T47D (cell line): ENCODE measurements around the gene CRACR2B.

Source experiments
- DNase-seq, 2 experiments: peaks; one replicate each; pipeline versions ENCODE4 v3.0.0 to v3.0.0-alpha.2; 2011 to 2012; ENCODE audit warnings: low read depth in 1 of 2, low spot score in 1 of 2
- JUND ChIP-seq: IDR thresholded peaks from 2 replicates; pipeline ENCODE4 v1.6.1; 2012; ENCODE audit warnings: low read depth
- in situ Hi-C: cut with HindIII; loops from 2 replicates; pipeline ENCODE4 v1.10.0; 2016; ENCODE audit warnings: low sequenced_read_pairs, low pct_unique_long_range_greater_than_20kb

Gene CRACR2B

GRCh38 chr11:809287-810039, 18.3 kb upstream of the CRACR2B start, which contains the start of gene RPLP2:
TSS of gene RPLP2 (plus strand) at chr11:809967. CDS start at chr11:810235, 268 bp downstream.
- in situ Hi-C loops, result no loop called here
- TF ChIP-seq JUND, result no peak
- DNase-seq, result peak; percentile 85 to 96

GRCh38 chr11:810040-810567, 17.6 kb upstream of the CRACR2B start:
- no peak for TF ChIP-seq JUND
- DNase-seq, result no peak
- in situ Hi-C loops, result no loop called here

GRCh38 chr11:811446-812245, 16.1 kb upstream of the CRACR2B start:
- DNase-seq, result peak in 1 of 2 experiments; percentile 49
- no peak for TF ChIP-seq JUND
- in situ Hi-C loops, result no loop called here

- no peak for TF ChIP-seq JUND
- in situ Hi-C loops, result no loop called here
- no peak for DNase-seq
These were observed 15.3 kb upstream of the CRACR2B start for GRCh38 chr11:812390-812789.

GRCh38 chr11:813072-813455, 14.7 kb upstream of the CRACR2B start:
- in situ Hi-C loops, result no loop called here
- TF ChIP-seq JUND, result no peak
- DNase-seq, result no peak

GRCh38 chr11:813456-814096, 14.1 kb upstream of the CRACR2B start:
- in situ Hi-C loops, result no loop called here
- no peak for DNase-seq
- TF ChIP-seq JUND, result no peak

- no peak for TF ChIP-seq JUND
- in situ Hi-C loops, result no loop called here
These were observed 11.9 kb upstream of the CRACR2B start for GRCh38 chr11:815675-816432.

GRCh38 chr11:816433-816779, 11.3 kb upstream of the CRACR2B start:
- in situ Hi-C loops, result no loop called here
- DNase-seq, result no peak

More at GRCh38 chr11:815675-816432, 11.9 kb upstream of the CRACR2B start:
- DNase-seq, result no peak

GRCh38 chr11:818396-819128, 9.2 kb upstream of the CRACR2B start, which contains the start of gene PNPLA2:
TSS of gene PNPLA2 (plus strand) at chr11:818914. CDS start at chr11:819719, 805 bp downstream.
- peak in 1 of 2 experiments; percentile 69 for DNase-seq
- in situ Hi-C loops, result no loop called here
- no peak for TF ChIP-seq JUND

More at GRCh38 chr11:816433-816779, 11.3 kb upstream of the CRACR2B start:
- no peak for TF ChIP-seq JUND

- DNase-seq, result peak in 1 of 2 experiments; percentile 88
- in situ Hi-C loops, result no loop called here
- TF ChIP-seq JUND, result no peak
These were observed 8.4 kb upstream of the CRACR2B start for GRCh38 chr11:819129-819931.
